Caco-2 (cell line): Measurements from ENCODE around the gene TGDS. TPM values are rescaled to one million over a fixed set of nuclear protein-coding genes. Genes with fewer than 3 reads are reported as not detected.

Experiments used
- BruUV-seq: library from RNA; stranded (reverse); fragments of 400-500 nt; replicated peaks from 2 replicates; lab custom pipeline; 2021; lab: Mats Ljungman, UMichigan
- CTCF ChIA-PET: fragments of 300-600 bp; sonication (Branson Sonifier 250); formaldehyde crosslinking; loops from one replicate; lab custom pipeline; 2022; ENCODE audit warnings: antibody characterized with exemption; lab: Charles Lee
- POLR2A ChIA-PET: fragments of 300-600 bp; sonication (Branson Sonifier 250); formaldehyde crosslinking; loops from one replicate; lab custom pipeline; 2022; ENCODE audit warnings: antibody characterized with exemption; lab: Charles Lee
- DNase-seq, 2 experiments: peaks; one replicate each; pipeline versions ENCODE4 v3.0.0 to v3.0.0-alpha.2; 2020 to 2022
- H3K27me3 ChIP-seq: replicated peaks from 2 replicates; pipeline ENCODE4 v1.6.0; 2011; ENCODE audit warnings: low read length; ENCODE audit not compliant: control insufficient read depth, insufficient read depth
- H3K36me3 ChIP-seq: 2 replicates; pipeline ENCODE4 v1.5.1; 2011; ENCODE audit warnings: low read length; ENCODE audit not compliant: control insufficient read depth, insufficient read depth
- H3K4me1 ChIP-seq: fragments of 250-450 bp; sonication (Bioruptor Pico); 2 replicates; pipeline ENCODE4 v1.5.1; 2020; ENCODE audit warnings: mild to moderate bottlenecking
- H3K4me3 ChIP-seq: 2 replicates; pipeline ENCODE4 v1.5.1; 2011; ENCODE audit warnings: low read depth, mild to moderate bottlenecking, control low read depth, low read length
- H3K9me3 ChIP-seq: fragments of 250-450 bp; sonication (Bioruptor Pico); 2 replicates; pipeline ENCODE4 v1.5.1; 2020; ENCODE audit warnings: mild to moderate bottlenecking, moderate library complexity
- H3K27ac Mint-ChIP-seq: one replicate; pipeline ENCODE4 v1.8.0; 2022; ENCODE audit warnings: mixed read lengths; ENCODE audit not compliant: unreplicated experiment
- H3K27me3 Mint-ChIP-seq: one replicate; pipeline ENCODE4 v1.8.0; 2022; ENCODE audit warnings: mixed read lengths; ENCODE audit not compliant: insufficient read depth, unreplicated experiment
- H3K36me3 Mint-ChIP-seq: one replicate; pipeline ENCODE4 v1.8.0; 2022; ENCODE audit warnings: mild to moderate bottlenecking, mixed read lengths; ENCODE audit not compliant: insufficient read depth, unreplicated experiment
- H3K4me1 Mint-ChIP-seq: one replicate; pipeline ENCODE4 v1.8.0; 2022; ENCODE audit warnings: low read depth, mixed read lengths; ENCODE audit not compliant: unreplicated experiment
- H3K4me3 Mint-ChIP-seq: one replicate; pipeline ENCODE4 v1.8.0; 2022; ENCODE audit warnings: mild to moderate bottlenecking, moderate library complexity, mixed read lengths; ENCODE audit not compliant: unreplicated experiment
- H3K9me3 Mint-ChIP-seq: one replicate; pipeline ENCODE4 v1.8.0; 2022; ENCODE audit warnings: mixed read lengths; ENCODE audit not compliant: unreplicated experiment
- CTCF ChIP-seq, 2 experiments: fragments of 200-600 bp in 1 of 2; IDR thresholded peaks; 1 replicate in 1 of 2; 2 replicates in 1 of 2; pipeline versions ENCODE4 v1.5.1 to v1.8.0; 2011 to 2022; ENCODE audit warnings: antibody characterized with exemption in 1 of 2, control low read depth in 1 of 2, inconsistent platforms in 1 of 2, low read depth in 1 of 2, low read length in 1 of 2, mild to moderate bottlenecking in 1 of 2, moderate library complexity in 1 of 2; ENCODE audit not compliant: insufficient read depth in 1 of 2, severe bottlenecking in 1 of 2, unreplicated experiment in 1 of 2
- intact Hi-C: fragments of 100-400 bp; cut with micrococcal nuclease; formaldehyde crosslinking; loops from one replicate; pipeline ENCODE4 v1.10.0; 2022; ENCODE audit not compliant: unreplicated experiment
- total RNA-seq: library from RNA; stranded (reverse); gene quantifications from 2 replicates; pipeline ENCODE4 v1.2.3, GENCODE V29; 2022

TGDS gene
- total RNA-seq, 1 experiment from 2014 or later: 22.0 TPM

GRCh38 chr13:94620286-94620896, 24.4 kb upstream of the TGDS start:
- Histone ChIP-seq H3K27me3 (no peaks in the 10 kb centered on the region), H3K4me1 (no peaks in the 10 kb centered on the region), H3K4me3 (no peak overlapping the region), H3K9me3 (no peaks in the 10 kb centered on the region; the same call in 1 of the 2 replicates), H3K36me3 (peaks cover 2% of the 10 kb centered on the region)
- ChIA-PET CTCF (interaction anchor here (0.6 to 1.8 kb wide), 12 partner anchors 10 to 784 kb away, joined by 3 to 9 read pairs (median 4); partner anchors contain the start of gene TGDS), POLR2A (interaction anchor here (1.0 kb wide), 1 partner anchor 25 kb away, joined by 3 read pairs; the partner anchor contains the start of gene TGDS)
- intact Hi-C loops: loop anchor here (1.0 kb wide), 2 partner anchors 41 to 784 kb away; no protein-coding TSS in a partner anchor
- Mint-ChIP-seq H3K27ac (no peak overlapping the region), H3K36me3 (peaks cover 55% of the 10 kb centered on the region), H3K9me3 (no peaks in the 10 kb centered on the region), H3K4me3 (no peak overlapping the region), H3K27me3 (no peaks in the 10 kb centered on the region), H3K4me1 (no peaks in the 10 kb centered on the region)
- BruUV-seq: no TSS peak
- TF ChIP-seq CTCF (IDR thresholded peaks at IDR 0.05; ENCODE audit: insufficient read depth in 1 of 2, low read depth in 1 of 2, low read length in 1 of 2, severe bottlenecking in 1 of 2, unreplicated experiment in 1 of 2): peak; percentile 80 to 89
- peak in 1 of 2 experiments; percentile 57 for DNase-seq

- intact Hi-C loops: loop anchor here (1.0 to 5.0 kb wide), 3 partner anchors 68 to 255 kb away; no protein-coding TSS in a partner anchor
- Histone ChIP-seq H3K27me3 (no peaks in the 10 kb centered on the region), H3K36me3 (peaks cover 2% of the 10 kb centered on the region), H3K4me3 (no peak overlapping the region), H3K9me3 (no peaks in the 10 kb centered on the region; the same call in 1 of the 2 replicates), H3K4me1 (no peaks in the 10 kb centered on the region)
- H3K4me1 Mint-ChIP-seq: no peaks in the 10 kb centered on the region
- H3K36me3 Mint-ChIP-seq: peaks cover 37% of the 10 kb centered on the region
- H3K27ac Mint-ChIP-seq: no peak overlapping the region
- TF ChIP-seq CTCF (IDR thresholded peaks at IDR 0.05; ENCODE audit: insufficient read depth in 1 of 2, low read depth in 1 of 2, low read length in 1 of 2, severe bottlenecking in 1 of 2, unreplicated experiment in 1 of 2): peak; percentile 71 to 73
- H3K4me3 Mint-ChIP-seq: no peak overlapping the region
- BruUV-seq: no TSS peak
- ChIA-PET CTCF (interaction anchor here (0.6 to 1.2 kb wide), 12 partner anchors 12 to 471 kb away, joined by 3 to 15 read pairs (median 4); partner anchors contain the start of genes GPR180 and TGDS), POLR2A (interaction anchor here (1.0 kb wide), 1 partner anchor 22 kb away, joined by 3 read pairs; the partner anchor contains the start of gene TGDS)
- H3K27me3 Mint-ChIP-seq: no peaks in the 10 kb centered on the region
- peak in 1 of 2 experiments; percentile 47 for DNase-seq
- H3K9me3 Mint-ChIP-seq: no peaks in the 10 kb centered on the region
Measured at GRCh38 chr13:94617389-94618000, 21.5 kb upstream of the TGDS start.

- Mint-ChIP-seq H3K27ac (no peak overlapping the region), H3K9me3 (no peaks in the 10 kb centered on the region), H3K4me1 (no peaks in the 10 kb centered on the region), H3K4me3 (no peak overlapping the region), H3K27me3 (no peaks in the 10 kb centered on the region), H3K36me3 (peaks cover 20% of the 10 kb centered on the region)
- no TSS peak for BruUV-seq
- intact Hi-C loops: no loop called here
- TF ChIP-seq CTCF (IDR thresholded peaks at IDR 0.05; ENCODE audit: insufficient read depth in 1 of 2, low read depth in 1 of 2, low read length in 1 of 2, severe bottlenecking in 1 of 2, unreplicated experiment in 1 of 2): no peak
- Histone ChIP-seq H3K27me3 (no peaks in the 10 kb centered on the region), H3K4me3 (no peak overlapping the region), H3K4me1 (no peaks in the 10 kb centered on the region), H3K36me3 (peaks cover 1% of the 10 kb centered on the region; the same call in 1 of the 2 replicates), H3K9me3 (no peaks in the 10 kb centered on the region)
- ChIA-PET CTCF (interaction anchor here (0.7 kb wide), 1 partner anchor 35 kb away, joined by 4 read pairs; no protein-coding TSS in a partner anchor), POLR2A (no interaction called here)
- no peak for DNase-seq
Measured at GRCh38 chr13:94613051-94613450, 17.1 kb upstream of the TGDS start.
